Liver (tissue), 9 donors: ENCODE measurements around the gene ADO. TPM values are rescaled to one million over a fixed set of nuclear protein-coding genes. Genes with fewer than 3 reads are reported as not detected.

Experiments
- DNase-seq: peaks from one replicate; pipeline ENCODE4 v3.0.0-alpha.2; 2017; ENCODE audit warnings: low spot score
- H3K27ac ChIP-seq, 2 donors: one replicate each; pipeline ENCODE4 v1.7.0; 2013; ENCODE audit warnings: inconsistent platforms in 2 of 2, low read length in 2 of 2, control low read depth in 1 of 2, low read depth in 1 of 2, mild to moderate bottlenecking in 1 of 2
- H3K27me3 ChIP-seq, 4 donors: one replicate each; pipeline versions ENCODE4 v1.6.1 to v1.7.0; 2013; ENCODE audit warnings: low read length in 3 of 4, inconsistent platforms in 1 of 4, mild to moderate bottlenecking in 1 of 4, moderate library complexity in 1 of 4; ENCODE audit not compliant: control insufficient read depth in 4 of 4, insufficient read depth in 4 of 4
- H3K36me3 ChIP-seq, 4 donors: one replicate each; pipeline versions ENCODE4 v1.6.1 to v1.7.0; 2013; ENCODE audit warnings: low read length in 3 of 4, mild to moderate bottlenecking in 3 of 4, low read depth in 1 of 4, moderate library complexity in 1 of 4; ENCODE audit not compliant: control insufficient read depth in 4 of 4, insufficient read depth in 3 of 4
- H3K4me1 ChIP-seq, 4 donors: one replicate each; pipeline versions ENCODE4 v1.6.1 to v1.7.0; 2013; ENCODE audit warnings: low read length in 3 of 4, mild to moderate bottlenecking in 3 of 4, moderate library complexity in 1 of 4; ENCODE audit not compliant: control insufficient read depth in 4 of 4, insufficient read depth in 4 of 4
- H3K4me3 ChIP-seq, 3 donors: one replicate each; pipeline versions ENCODE4 v1.6.1 to v1.7.0; 2013; ENCODE audit warnings: low read length in 3 of 3, control low read depth in 1 of 3, low read depth in 1 of 3, mild to moderate bottlenecking in 1 of 3
- H3K9ac ChIP-seq, 2 donors: one replicate each; pipeline ENCODE4 v1.7.0; 2013; ENCODE audit warnings: low read length in 2 of 2, mild to moderate bottlenecking in 2 of 2, moderate library complexity in 2 of 2, control low read depth in 1 of 2, low read depth in 1 of 2
- H3K9me3 ChIP-seq, 4 donors: one replicate each; pipeline versions ENCODE4 v1.6.1 to v1.7.0; 2013; ENCODE audit warnings: low read length in 3 of 4; ENCODE audit not compliant: control insufficient read depth in 4 of 4
- FOXA1 ChIP-seq: IDR thresholded peaks from 2 replicates; pipeline ENCODE4 v1.6.1; 2016; ENCODE audit warnings: antibody characterized with exemption
- GABPA ChIP-seq, 2 donors: IDR thresholded peaks in 1 of 2; conservative IDR thresholded peaks in 1 of 2; 2 replicates each; pipeline ENCODE4 v1.6.1; 2016; ENCODE audit warnings: antibody characterized with exemption in 2 of 2, mild to moderate bottlenecking in 1 of 2, moderate library complexity in 1 of 2
- HNF4G ChIP-seq: IDR thresholded peaks from 2 replicates; pipeline ENCODE4 v1.6.1; 2016; ENCODE audit warnings: antibody characterized with exemption
- MAX ChIP-seq: IDR thresholded peaks from 2 replicates; pipeline ENCODE4 v1.6.1; 2016; ENCODE audit warnings: antibody characterized with exemption
- RAD21 ChIP-seq, 2 donors: IDR thresholded peaks; 2 replicates each; pipeline ENCODE4 v1.6.1; 2016; ENCODE audit warnings: antibody characterized with exemption in 2 of 2, mild to moderate bottlenecking in 2 of 2
- REST ChIP-seq: IDR thresholded peaks from 2 replicates; pipeline ENCODE4 v1.6.1; 2016; ENCODE audit warnings: antibody characterized with exemption, mild to moderate bottlenecking
- RXRA ChIP-seq, 2 donors: IDR thresholded peaks; 2 replicates each; pipeline ENCODE4 v1.6.1; 2017 to 2018; ENCODE audit warnings: antibody characterized with exemption in 2 of 2, mild to moderate bottlenecking in 1 of 2
- ZBTB33 ChIP-seq: IDR thresholded peaks from 2 replicates; pipeline ENCODE4 v1.6.1; 2016; ENCODE audit warnings: antibody characterized with exemption
- WGBS: extraction: QIAGEN DNeasy Blood & Tissue Kit; methylation state at CpG from one replicate; pipeline ENCODE4 v1.1.7; 2013; 5-methylcytosine and 5-hydroxymethylcytosine counted together
- polyA plus RNA-seq, 2 donors: library from polyadenylated mRNA; stranded (reverse) in 1 of 2; unstranded in 1 of 2; fragments of 200-250 nt in 1 of 2; fragments of >200 nt in 1 of 2; fragmentation: Nextera tagmentation in 1 of 2; extraction: Ambion mirVana in 1 of 2; gene quantifications; one replicate each; pipeline versions ENCODE4 v1.2.1 to v1.2.3, GENCODE V29; 2013 to 2015
- total RNA-seq, 2 donors: library from RNA; depleted of rRNA; stranded (reverse); fragments of >200 nt; gene quantifications; one replicate each; pipeline ENCODE4 v1.2.3, GENCODE V29; 2014
- TF ChIP-seq, protein P1 (sequence below): fragments of 150-350 bp; IDR thresholded peaks from 2 replicates; pipeline ENCODE4 v1.5.1; 2017; ENCODE audit warnings: improper control_type of control experiment, low read depth, low read length; ENCODE audit not compliant: missing input control
- donor health status: healthy.
- donor health status: healthy.
- donor health status: healthy.
- donor health status: healthy.
- donor health status: healthy.

ADO gene
- total and polyA plus RNA-seq, 4 donors = 1.4 to 6.7 (median 5.5) TPM

GRCh38 chr10:62817121-62817765, 12.7 kb downstream of the ADO start:
- H3K27ac ChIP-seq = peak overlapping the region; percentile 92 to 94
- H3K4me1 ChIP-seq = peaks cover 14 to 35% (median 24%) of the 10 kb centered on the region in 4 donors
- H3K4me3 ChIP-seq = peak overlapping the region; percentile 70 to 93 (median 72)
- H3K36me3 ChIP-seq = no peaks in the 10 kb centered on the region
- no peak for TF ChIP-seq MAX
- no peak for TF ChIP-seq RXRA (IDR thresholded peaks at IDR 0.05)
- TF ChIP-seq GABPA (IDR thresholded peaks at IDR 0.05 in 1 of 2, conservative IDR thresholded peaks at IDR 0.05 in 1 of 2) = no peak
- no peak for TF ChIP-seq RAD21 (IDR thresholded peaks at IDR 0.05)
- H3K27me3 ChIP-seq = peaks cover 0 to 6% (median 4%) of the 10 kb centered on the region in 4 donors
- peak; percentile 43 for DNase-seq
- H3K9ac ChIP-seq = peak overlapping the region; percentile 42 to 72
- WGBS = under 1% methylated on average over 49 of the region's 49 CpGs
- no peaks in the 10 kb centered on the region for H3K9me3 ChIP-seq

- peak; percentile 65 for DNase-seq
- Histone ChIP-seq H3K4me1 (peaks cover 14 to 35% (median 24%) of the 10 kb centered on the region in 4 donors), H3K9ac (peak overlapping the region; percentile 39 to 42), H3K9me3 (no peaks in the 10 kb centered on the region), H3K27ac (peak overlapping the region; percentile 92 to 94), H3K36me3 (no peaks in the 10 kb centered on the region), H3K27me3 (peaks cover 0 to 6% (median 4%) of the 10 kb centered on the region in 4 donors), H3K4me3 (peak overlapping the region; percentile 70 to 93 (median 72))
- 2% methylated on average over 51 of the region's 51 CpGs for WGBS
- TF ChIP-seq, protein P1, sequence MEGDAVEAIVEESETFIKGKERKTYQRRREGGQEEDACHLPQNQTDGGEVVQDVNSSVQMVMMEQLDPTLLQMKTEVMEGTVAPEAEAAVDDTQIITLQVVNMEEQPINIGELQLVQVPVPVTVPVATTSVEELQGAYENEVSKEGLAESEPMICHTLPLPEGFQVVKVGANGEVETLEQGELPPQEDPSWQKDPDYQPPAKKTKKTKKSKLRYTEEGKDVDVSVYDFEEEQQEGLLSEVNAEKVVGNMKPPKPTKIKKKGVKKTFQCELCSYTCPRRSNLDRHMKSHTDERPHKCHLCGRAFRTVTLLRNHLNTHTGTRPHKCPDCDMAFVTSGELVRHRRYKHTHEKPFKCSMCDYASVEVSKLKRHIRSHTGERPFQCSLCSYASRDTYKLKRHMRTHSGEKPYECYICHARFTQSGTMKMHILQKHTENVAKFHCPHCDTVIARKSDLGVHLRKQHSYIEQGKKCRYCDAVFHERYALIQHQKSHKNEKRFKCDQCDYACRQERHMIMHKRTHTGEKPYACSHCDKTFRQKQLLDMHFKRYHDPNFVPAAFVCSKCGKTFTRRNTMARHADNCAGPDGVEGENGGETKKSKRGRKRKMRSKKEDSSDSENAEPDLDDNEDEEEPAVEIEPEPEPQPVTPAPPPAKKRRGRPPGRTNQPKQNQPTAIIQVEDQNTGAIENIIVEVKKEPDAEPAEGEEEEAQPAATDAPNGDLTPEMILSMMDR = peak; percentile 66
- peak; percentile 69 to 84 for TF ChIP-seq RAD21 (IDR thresholded peaks at IDR 0.05)
- TF ChIP-seq GABPA (IDR thresholded peaks at IDR 0.05 in 1 of 2, conservative IDR thresholded peaks at IDR 0.05 in 1 of 2) = no peak
These were observed 13.4 kb downstream of the ADO start for GRCh38 chr10:62817766-62818425.

GRCh38 chr10:62818426-62819011, 14.0 kb downstream of the ADO start:
- no peak for DNase-seq
- Histone ChIP-seq H3K9me3 (no peaks in the 10 kb centered on the region), H3K27ac (no peak overlapping the region), H3K9ac (no peak overlapping the region), H3K4me3 (peak overlapping the region in 2 of 3 donors; percentile 72 to 93), H3K27me3 (peaks cover 0 to 5% (median 3%) of the 10 kb centered on the region in 4 donors), H3K36me3 (no peaks in the 10 kb centered on the region), H3K4me1 (peaks cover 14 to 35% (median 24%) of the 10 kb centered on the region in 4 donors)
- TF ChIP-seq HNF4G = no peak
- TF ChIP-seq FOXA1 = no peak
- TF ChIP-seq ZBTB33 = no peak
- TF ChIP-seq REST = no peak
- WGBS = 8% methylated on average over 65 of the region's 65 CpGs
